ENCODE results near the gene FAM177B. TPM values are rescaled to one million over a fixed set of nuclear protein-coding genes. Genes with fewer than 3 reads are reported as not detected.

FAM177B gene
- total and polyA plus RNA-seq, 7 donors = 0.36 to 40.5 (median 8.9) TPM; not detected in 1

- no peak overlapping the region for H3K4me3 ChIP-seq
- no peak for DNase-seq
- H3K4me1 ChIP-seq = peaks cover 0 to 15% (median 11%) of the 10 kb centered on the region in 4 donors
- no peaks in the 10 kb centered on the region for H3K36me3 ChIP-seq
- no peaks in the 10 kb centered on the region for H3K27me3 ChIP-seq
- WGBS, 2 donors = 48 to 77% methylated on average over 2 of the region's 2 CpGs
- peak overlapping the region in 1 of 4 donors; percentile 20 for H3K27ac ChIP-seq
- TF ChIP-seq POLR2AphosphoS5 (IDR thresholded peaks at IDR 0.05) (no peak), POLR2A (IDR thresholded peaks at IDR 0.05) (no peak), CTCF (IDR thresholded peaks at IDR 0.05) (no peak), EP300 (IDR thresholded peaks at IDR 0.05) (no peak)
- intact Hi-C loops (cut with DNase I) = no loop called here
- H3K9me3 ChIP-seq = no peaks in the 10 kb centered on the region
Measured at GRCh38 chr1:222785529-222785928, 48.5 kb downstream of the FAM177B start.

DNA sequence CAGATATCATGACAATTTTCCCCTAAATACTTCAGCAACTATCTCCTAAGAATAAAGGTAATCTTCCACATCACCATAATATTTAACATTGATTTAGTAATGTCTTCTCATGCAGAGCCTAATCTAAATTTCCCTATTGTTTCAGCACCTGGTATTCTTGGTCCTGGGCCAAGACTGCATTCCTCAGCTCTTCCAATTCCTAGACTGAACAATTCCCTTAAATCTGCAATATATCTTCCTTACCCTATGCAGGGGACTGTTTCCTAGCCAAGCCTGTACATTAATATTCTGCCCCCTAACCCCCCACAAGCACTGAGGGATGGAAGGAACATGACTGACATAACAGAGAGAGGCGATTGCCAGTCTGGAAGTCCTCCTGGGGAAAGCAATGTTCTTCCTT, 49.1 kb downstream of the FAM177B start:
- Histone ChIP-seq H3K27me3 (no peaks in the 10 kb centered on the region), H3K9me3 (no peaks in the 10 kb centered on the region), H3K4me1 (peaks cover 0 to 21% (median 16%) of the 10 kb centered on the region in 4 donors), H3K4me3 (no peak overlapping the region), H3K36me3 (no peaks in the 10 kb centered on the region), H3K27ac (no peak overlapping the region)
- WGBS, 2 donors = 46 to 69% methylated on average over 1 of the region's 1 CpG
- intact Hi-C loops (cut with DNase I) = no loop called here
- DNase-seq = no peak
- TF ChIP-seq POLR2AphosphoS5 (IDR thresholded peaks at IDR 0.05) = no peak
- TF ChIP-seq POLR2A (IDR thresholded peaks at IDR 0.05) = no peak
- no peak for TF ChIP-seq EP300 (IDR thresholded peaks at IDR 0.05)
- no peak for TF ChIP-seq CTCF (IDR thresholded peaks at IDR 0.05)

DNA sequence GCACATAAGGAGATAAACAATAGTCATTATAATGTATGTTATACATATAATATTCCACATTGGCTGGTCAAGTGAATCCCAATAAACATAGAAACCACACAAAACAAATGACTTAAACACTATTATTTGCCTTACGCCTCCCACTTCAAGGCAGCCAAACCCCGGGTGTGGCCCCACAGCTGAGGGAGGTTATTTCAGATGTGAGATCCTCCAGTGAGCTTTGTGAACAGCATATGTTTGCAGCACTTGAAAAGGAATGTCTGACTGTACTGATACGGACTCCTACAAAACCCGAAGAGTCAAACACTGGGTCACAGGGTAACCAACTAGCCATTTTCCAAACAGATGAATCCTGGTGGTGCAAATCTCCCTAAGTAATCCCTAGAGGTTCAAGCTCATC, 50.7 kb downstream of the FAM177B start:
- intact Hi-C loops (cut with DNase I) = no loop called here
- 55 to 67% methylated on average over 4 of the region's 4 CpGs for WGBS, 2 donors
- no peak for TF ChIP-seq CTCF (IDR thresholded peaks at IDR 0.05)
- TF ChIP-seq POLR2AphosphoS5 (IDR thresholded peaks at IDR 0.05) = no peak
- no peak for TF ChIP-seq EP300 (IDR thresholded peaks at IDR 0.05)

GRCh38 chr1:222788402-222789156, 51.6 kb downstream of the FAM177B start:
- Histone ChIP-seq H3K27me3 (no peaks in the 10 kb centered on the region), H3K4me1 (peaks cover 0 to 45% (median 24%) of the 10 kb centered on the region in 4 donors), H3K4me3 (no peak overlapping the region), H3K9me3 (no peaks in the 10 kb centered on the region), H3K36me3 (no peaks in the 10 kb centered on the region), H3K27ac (no peak overlapping the region)
- intact Hi-C loops (cut with DNase I) = no loop called here
- WGBS, 2 donors = 79 to 84% methylated on average over 3 of the region's 3 CpGs
- no peak for TF ChIP-seq POLR2A (IDR thresholded peaks at IDR 0.05)
- TF ChIP-seq EP300 (IDR thresholded peaks at IDR 0.05) = no peak
- no peak for TF ChIP-seq CTCF (IDR thresholded peaks at IDR 0.05)
- TF ChIP-seq POLR2AphosphoS5 (IDR thresholded peaks at IDR 0.05) = no peak
- no peak for DNase-seq

More for the DNA sequence above, 50.7 kb downstream of the FAM177B start:
- Histone ChIP-seq H3K27ac (no peak overlapping the region), H3K9me3 (no peaks in the 10 kb centered on the region), H3K27me3 (no peaks in the 10 kb centered on the region), H3K4me3 (no peak overlapping the region), H3K36me3 (no peaks in the 10 kb centered on the region), H3K4me1 (peaks cover 0 to 37% (median 20%) of the 10 kb centered on the region in 4 donors)
- DNase-seq = no peak

Measured in sigmoid colon (tissue), 7 donors.